WTC11 (cell line): ENCODE data around the gene KLHDC1. TPM values are rescaled to one million over a fixed set of nuclear protein-coding genes. Genes with fewer than 3 reads are reported as not detected.

Source experiments
- total RNA-seq: library from RNA; stranded (reverse); gene quantifications from 3 replicates; pipeline ENCODE4 v1.2.3, GENCODE V29; 2021

The KLHDC1 gene
- total RNA-seq, 1 experiment from 2014 or later: not detected

Other genes starting within 250 kb of the KLHDC1 start
- 2,168 to 2,393 TPM (median 2,330 TPM) in 3 replicates for gene RPS29, start 106.7 kb upstream of the KLHDC1 start, total RNA-seq
- gene LRR1, start 94.2 kb upstream of the KLHDC1 start, total RNA-seq: 32.5 to 42.6 TPM (median 32.8 TPM) in 3 replicates
- 173 to 212 TPM (median 177 TPM) in 3 replicates for gene RPL36AL, start 72.5 kb upstream of the KLHDC1 start, total RNA-seq
- gene MGAT2, start 72.3 kb upstream of the KLHDC1 start, total RNA-seq: 24.5 to 27.7 TPM (median 25.2 TPM) in 3 replicates
- gene DNAAF2, start 57.9 kb upstream of the KLHDC1 start, total RNA-seq: 19.9 to 22.8 TPM (median 22.5 TPM) in 3 replicates
- gene POLE2, start 4.9 kb upstream of the KLHDC1 start, total RNA-seq: 24.0 to 24.6 TPM (median 24.4 TPM) in 3 replicates
- gene KLHDC2, start 75.0 kb downstream of the KLHDC1 start, total RNA-seq: 38.7 to 47.6 TPM (median 42.5 TPM) in 3 replicates
- gene NEMF, start 159.7 kb downstream of the KLHDC1 start, total RNA-seq: 50.1 to 51.2 TPM (median 50.1 TPM) in 3 replicates
- gene ARF6, start 200.0 kb downstream of the KLHDC1 start, total RNA-seq: 50.9 to 55.9 TPM (median 51.9 TPM) in 3 replicates